Gastrocnemius medialis (tissue), 4 donors: ENCODE data around the gene SCAP. TPM values are rescaled to one million over a fixed set of nuclear protein-coding genes. Genes with fewer than 3 reads are reported as not detected.

Source experiments
- ATAC-seq, 2 donors: fragments of 150-250 bp; one replicate each; pipeline ENCODE4 v1.9.1; 2016
- DNase-seq, 2 donors: peaks; one replicate each; pipeline ENCODE4 v3.0.0-alpha.2; 2019
- H3K27ac ChIP-seq, 4 donors: fragments of 200-600 bp; sonication (generic); 1 replicate in 1 of 4; 2 replicates in 3 of 4; pipeline ENCODE4 v1.5.1; 2016 to 2018; ENCODE audit warnings: mild to moderate bottlenecking in 2 of 4, moderate library complexity in 1 of 4
- H3K27me3 ChIP-seq, 3 donors: fragments of 200-600 bp; sonication (generic) in 2 of 3; 1 replicate in 1 of 3; 2 replicates in 2 of 3; pipeline versions ENCODE4 v1.5.1 to v1.6.0; 2016 to 2019; ENCODE audit warnings: mild to moderate bottlenecking in 1 of 3, moderate library complexity in 1 of 3
- H3K36me3 ChIP-seq, 2 donors: fragments of 200-600 bp; sonication (generic) in 1 of 2; one replicate each; pipeline ENCODE4 v1.5.1; 2017 to 2018
- H3K4me1 ChIP-seq, 2 donors: fragments of 200-600 bp; sonication (generic) in 1 of 2; one replicate each; pipeline ENCODE4 v1.5.1; 2016 to 2017; ENCODE audit warnings: mild to moderate bottlenecking in 2 of 2
- H3K4me3 ChIP-seq, 4 donors: fragments of 200-600 bp; sonication (generic) in 3 of 4; 1 replicate in 1 of 4; 2 replicates in 3 of 4; pipeline ENCODE4 v1.5.1; 2016 to 2019; ENCODE audit warnings: mild to moderate bottlenecking in 2 of 4
- H3K9me3 ChIP-seq, 3 donors: fragments of 200-600 bp; sonication (generic) in 2 of 3; 1 replicate in 1 of 3; 2 replicates in 2 of 3; pipeline ENCODE4 v1.5.1; 2016 to 2019
- CTCF ChIP-seq, 5 experiments: fragments of 450-650 bp in 3 of 5; fragments of 200-600 bp in 2 of 5; sonication (generic) in 2 of 5; IDR thresholded peaks in 4 of 5; conservative IDR thresholded peaks in 1 of 5; 1 replicate in 4 of 5; 2 replicates in 1 of 5; pipeline ENCODE4 v1.5.1; 2016 to 2019; ENCODE audit warnings: antibody characterized with exemption in 5 of 5, mild to moderate bottlenecking in 3 of 5, moderate library complexity in 3 of 5
- POLR2A ChIP-seq, 2 donors: fragments of 450-650 bp; IDR thresholded peaks; one replicate each; pipeline ENCODE4 v1.6.1; 2017; ENCODE audit warnings: antibody characterized with exemption in 2 of 2, mild to moderate bottlenecking in 2 of 2, moderate library complexity in 2 of 2
- in situ Hi-C, 4 donors: fragments of 200-750 bp; cut with MboI; loops; one replicate each; pipeline versions ENCODE4 v1.15.0 to v1.8.0; 2017; ENCODE audit warnings: low sequenced_read_pairs in 4 of 4
- intact Hi-C: fragments of 100-400 bp; cut with DNase I; formaldehyde crosslinking; loops from one replicate; pipeline ENCODE4 v1.15.1; 2023; ENCODE audit warnings: low total_unique reads
- total RNA-seq, 4 donors: library from RNA; depleted of rRNA; stranded (reverse); fragments of >200 nt; gene quantifications; one replicate each; pipeline versions ENCODE4 v1.1.0 to v1.2.3, GENCODE V29; 2016

SCAP gene
- total RNA-seq, 4 donors from 2014 or later: 38.2 to 48.1 (median 42.8) TPM

GRCh38 chr3:47495886-47496285 lies 20.1 kb upstream of the SCAP start:
- DNase-seq (no peak), ATAC-seq (no peak)
- no peak for TF ChIP-seq CTCF (IDR thresholded peaks at IDR 0.05 in 4 of 5, conservative IDR thresholded peaks at IDR 0.05 in 1 of 5)
- no peak for TF ChIP-seq POLR2A (IDR thresholded peaks at IDR 0.05)
- Histone ChIP-seq H3K36me3 (peaks cover 0 to 59% of the 10 kb centered on the region in 2 donors), H3K4me3 (no peak overlapping the region), H3K27ac (no peak overlapping the region), H3K27me3 (no peaks in the 10 kb centered on the region), H3K4me1 (no peaks in the 10 kb centered on the region), H3K9me3 (no peaks in the 10 kb centered on the region)
- in situ Hi-C loops (no loop called here), intact Hi-C loops (no loop called here)

- no peak overlapping the region for H3K27ac ChIP-seq
- DNase-seq: no peak
- in situ Hi-C loops: no loop called here
- H3K27me3 ChIP-seq: no peaks in the 10 kb centered on the region
- H3K4me1 ChIP-seq: no peaks in the 10 kb centered on the region
- intact Hi-C loops: no loop called here
- peaks cover 0 to 51% of the 10 kb centered on the region in 2 donors for H3K36me3 ChIP-seq
- H3K9me3 ChIP-seq: no peaks in the 10 kb centered on the region
- TF ChIP-seq CTCF (IDR thresholded peaks at IDR 0.05 in 4 of 5, conservative IDR thresholded peaks at IDR 0.05 in 1 of 5) (no peak), POLR2A (IDR thresholded peaks at IDR 0.05) (no peak)
- no peak overlapping the region for H3K4me3 ChIP-seq
- no peak for ATAC-seq
Observed at GRCh38 chr3:47495111-47495510, 19.4 kb upstream of the SCAP start.

- ATAC-seq: no peak
Observed at GRCh38 chr3:47491777-47492176, 16.0 kb upstream of the SCAP start.

GRCh38 chr3:47491186-47491585 lies 15.4 kb upstream of the SCAP start:
- H3K4me1 ChIP-seq: no peaks in the 10 kb centered on the region
- intact Hi-C loops (no loop called here), in situ Hi-C loops (no loop called here)
- ATAC-seq: no peak
- H3K36me3 ChIP-seq: peaks cover 0 to 19% of the 10 kb centered on the region in 2 donors
- no peak overlapping the region for H3K27ac ChIP-seq
- H3K4me3 ChIP-seq: no peak overlapping the region
- no peaks in the 10 kb centered on the region for H3K9me3 ChIP-seq
- H3K27me3 ChIP-seq: no peaks in the 10 kb centered on the region
- no peak for TF ChIP-seq CTCF (IDR thresholded peaks at IDR 0.05 in 4 of 5, conservative IDR thresholded peaks at IDR 0.05 in 1 of 5)
- no peak for TF ChIP-seq POLR2A (IDR thresholded peaks at IDR 0.05)
- DNase-seq: no peak

More at GRCh38 chr3:47491777-47492176, 16.0 kb upstream of the SCAP start:
- H3K4me3 ChIP-seq: no peak overlapping the region
- intact Hi-C loops: no loop called here
- H3K36me3 ChIP-seq: peaks cover 0 to 22% of the 10 kb centered on the region in 2 donors
- no peak overlapping the region for H3K27ac ChIP-seq
- no peaks in the 10 kb centered on the region for H3K4me1 ChIP-seq
- no peaks in the 10 kb centered on the region for H3K9me3 ChIP-seq
- no peaks in the 10 kb centered on the region for H3K27me3 ChIP-seq
- DNase-seq: no peak
- in situ Hi-C loops: no loop called here
- no peak for TF ChIP-seq CTCF (IDR thresholded peaks at IDR 0.05 in 4 of 5, conservative IDR thresholded peaks at IDR 0.05 in 1 of 5)
- no peak for TF ChIP-seq POLR2A (IDR thresholded peaks at IDR 0.05)

- no peaks in the 10 kb centered on the region for H3K9me3 ChIP-seq
- no peak for DNase-seq
- TF ChIP-seq CTCF (IDR thresholded peaks at IDR 0.05 in 4 of 5, conservative IDR thresholded peaks at IDR 0.05 in 1 of 5): no peak
- no peak for TF ChIP-seq POLR2A (IDR thresholded peaks at IDR 0.05)
- H3K4me1 ChIP-seq: no peaks in the 10 kb centered on the region
- intact Hi-C loops (no loop called here), in situ Hi-C loops (no loop called here)
- peaks cover 0 to 4% of the 10 kb centered on the region in 2 donors for H3K36me3 ChIP-seq
- no peaks in the 10 kb centered on the region for H3K27me3 ChIP-seq
- ATAC-seq: no peak
- H3K27ac ChIP-seq: no peak overlapping the region
- no peak overlapping the region for H3K4me3 ChIP-seq
Observed at GRCh38 chr3:47487265-47487664, 11.5 kb upstream of the SCAP start.
